PC-3 (cell line): ENCODE results near the gene IGFBP6. TPM values are rescaled to one million over a fixed set of nuclear protein-coding genes. Genes with fewer than 3 reads are reported as not detected.

Experiments
- ATAC-seq: fragments of 200-7000 bp; cut with Tn5 transposase; 2 replicates; pipeline ENCODE4 v1.9.1; 2020; ENCODE audit warnings: mild to moderate bottlenecking, moderate library complexity
- BruUV-seq: library from RNA; stranded (reverse); fragments of 400-500 nt; replicated peaks from 2 replicates; lab custom pipeline; 2021; lab: Mats Ljungman, UMichigan
- CTCF ChIA-PET: fragments of 300-600 bp; sonication (Branson Sonifier 250); formaldehyde crosslinking; loops from one replicate; lab custom pipeline; 2022; ENCODE audit warnings: antibody characterized with exemption; lab: Charles Lee
- POLR2A ChIA-PET: fragments of 300-600 bp; sonication (Branson Sonifier 250); formaldehyde crosslinking; loops from one replicate; lab custom pipeline; 2022; ENCODE audit warnings: antibody characterized with exemption; ENCODE audit not compliant: unreplicated experiment; lab: Charles Lee
- DNase-seq: peaks from one replicate; pipeline ENCODE4 v3.0.0-alpha.2; 2015
- H2AFZ ChIP-seq: fragments of 300-600 bp; sonication (generic); 2 replicates; pipeline ENCODE4 v1.6.0; 2016; ENCODE audit warnings: antibody characterized with exemption, low read length
- H3F3A ChIP-seq: fragments of 300-600 bp; sonication (generic); one replicate; pipeline ENCODE4 v1.6.0; 2017; ENCODE audit warnings: antibody characterized with exemption, low read length, control low read depth, mild to moderate bottlenecking; ENCODE audit not compliant: unreplicated experiment
- H3K27ac ChIP-seq: fragments of 300-600 bp; sonication (generic); 2 replicates; pipeline ENCODE4 v1.5.1; 2016; ENCODE audit warnings: mild to moderate bottlenecking, low read length
- H3K27me3 ChIP-seq: fragments of 300-600 bp; sonication (generic); 2 replicates; pipeline ENCODE4 v1.6.1; 2016; ENCODE audit warnings: low read length, mixed read lengths
- H3K36me3 ChIP-seq: fragments of 300-600 bp; sonication (generic); 2 replicates; pipeline ENCODE4 v1.6.1; 2016; ENCODE audit warnings: low read depth, mixed run types, low read length, mixed read lengths
- H3K4me1 ChIP-seq: fragments of 300-600 bp; sonication (generic); 2 replicates; pipeline ENCODE4 v1.5.1; 2016; ENCODE audit warnings: low read length; ENCODE audit not compliant: insufficient read depth
- H3K4me2 ChIP-seq: fragments of 300-600 bp; sonication (generic); 2 replicates; pipeline ENCODE4 v1.6.0; 2016; ENCODE audit warnings: low read length
- H3K4me3 ChIP-seq: fragments of 300-600 bp; sonication (generic); 2 replicates; pipeline ENCODE4 v1.5.1; 2016; ENCODE audit warnings: mild to moderate bottlenecking, low read length, mixed read lengths
- H3K79me2 ChIP-seq: fragments of 300-600 bp; sonication (generic); 2 replicates; pipeline ENCODE4 v1.6.1; 2017; ENCODE audit warnings: low read length, mixed read lengths
- H3K9ac ChIP-seq: fragments of 300-600 bp; sonication (generic); 2 replicates; pipeline ENCODE4 v1.6.0; 2016; ENCODE audit warnings: mild to moderate bottlenecking, low read length
- H3K9me2 ChIP-seq: fragments of 300-600 bp; sonication (generic); replicated peaks from 2 replicates; pipeline ENCODE4 v1.6.1; 2016; ENCODE audit warnings: mixed run types, low read length, mixed read lengths
- H3K9me3 ChIP-seq: fragments of 300-600 bp; sonication (generic); 2 replicates; pipeline ENCODE4 v1.6.1; 2016; ENCODE audit warnings: low read length, mixed read lengths
- H4K20me1 ChIP-seq: fragments of 300-600 bp; sonication (generic); 2 replicates; pipeline ENCODE4 v1.6.1; 2016; ENCODE audit warnings: low read length, mixed read lengths
- CTCF ChIP-seq: fragments of 300-600 bp; sonication (generic); conservative IDR thresholded peaks from 2 replicates; pipeline ENCODE4 v1.5.1; 2017; ENCODE audit warnings: antibody characterized with exemption, low read depth, mild to moderate bottlenecking, low read length
- EZH2 ChIP-seq: fragments of 300-600 bp; sonication (generic); IDR thresholded peaks from one replicate; pipeline ENCODE4 v1.6.1; 2017; ENCODE audit warnings: antibody characterized with exemption, mild to moderate bottlenecking, low read length; ENCODE audit not compliant: unreplicated experiment
- EZH2phosphoT487 ChIP-seq: fragments of 300-600 bp; sonication (generic); IDR thresholded peaks from 2 replicates; pipeline ENCODE4 v1.6.1; 2018; ENCODE audit warnings: mild to moderate bottlenecking, antibody characterized with exemption, low read length, borderline replicate concordance
- intact Hi-C: fragments of 100-400 bp; cut with micrococcal nuclease; formaldehyde crosslinking; loops from 2 replicates; pipeline ENCODE4 v1.9.0; 2023
- total RNA-seq: library from RNA; depleted of rRNA; stranded (reverse); fragments of >200 nt; gene quantifications from 2 replicates; pipeline ENCODE4 v1.2.3, GENCODE V29; 2014

IGFBP6 gene
- total RNA-seq, 1 experiment from 2014 or later = 256 TPM

DNA sequence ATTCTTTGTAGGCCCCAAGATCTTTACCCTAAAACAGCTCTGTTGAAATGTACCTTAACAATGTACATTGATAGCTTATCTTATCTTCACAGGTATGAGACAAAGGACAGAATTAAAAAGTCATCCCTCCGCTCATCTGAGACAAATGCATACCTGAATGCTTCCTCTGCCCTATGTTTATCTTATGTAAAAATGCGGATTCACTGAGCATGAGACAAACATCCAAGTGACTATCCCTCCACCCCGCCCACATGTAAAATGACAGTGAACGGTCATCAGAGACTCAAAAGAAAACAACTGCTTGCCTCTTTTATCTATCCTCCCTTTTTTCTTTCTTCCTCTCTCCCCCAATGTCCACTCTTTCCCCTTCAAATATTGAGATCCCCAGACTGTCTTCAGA lies 45.9 kb downstream of the IGFBP6 start:
- no peak for DNase-seq
- no peak overlapping the region for H3K9ac ChIP-seq
- TF ChIP-seq CTCF = no peak
- TF ChIP-seq EZH2 = no peak
- no peak for TF ChIP-seq EZH2phosphoT487
- H4K20me1 ChIP-seq = no peaks in the 10 kb centered on the region
- no TSS peak for BruUV-seq
- H3K9me3 ChIP-seq = no peaks in the 10 kb centered on the region
- H3K27ac ChIP-seq = no peak overlapping the region
- no peak overlapping the region for H3K4me3 ChIP-seq
- no peaks in the 10 kb centered on the region for H3K27me3 ChIP-seq
- ChIA-PET CTCF (no interaction called here), POLR2A (no interaction called here)
- intact Hi-C loops = no loop called here
- ATAC-seq = no peak
- no peaks in the 10 kb centered on the region for H3K9me2 ChIP-seq
- H3F3A ChIP-seq = no peaks in the 10 kb centered on the region
- H3K4me2 ChIP-seq = no peak overlapping the region
- no peaks in the 10 kb centered on the region for H3K4me1 ChIP-seq
- H2AFZ ChIP-seq = no peak overlapping the region
- no peaks in the 10 kb centered on the region for H3K36me3 ChIP-seq
- no peaks in the 10 kb centered on the region for H3K79me2 ChIP-seq

GRCh38 chr12:53145383-53146260 lies 48.2 kb downstream of the IGFBP6 start:
- DNase-seq = no peak
- H4K20me1 ChIP-seq = no peaks in the 10 kb centered on the region
- H3K4me1 ChIP-seq = no peaks in the 10 kb centered on the region
- no peaks in the 10 kb centered on the region for H3K79me2 ChIP-seq
- no peaks in the 10 kb centered on the region for H3K27me3 ChIP-seq
- H3K9me3 ChIP-seq = no peaks in the 10 kb centered on the region
- CTCF ChIA-PET = interaction anchor here (0.5 to 1.0 kb wide), 2 partner anchors 79 to 176 kb away, joined by 3 read pairs; partner anchors contain the start of gene AAAS
- H2AFZ ChIP-seq = no peak overlapping the region
- H3K9me2 ChIP-seq = no peaks in the 10 kb centered on the region
- no peak overlapping the region for H3K9ac ChIP-seq
- no TSS peak for BruUV-seq
- no peak overlapping the region for H3K4me3 ChIP-seq
- no peaks in the 10 kb centered on the region for H3K36me3 ChIP-seq
- no peak overlapping the region for H3K27ac ChIP-seq
- no peaks in the 10 kb centered on the region for H3F3A ChIP-seq
- POLR2A ChIA-PET = no interaction called here
- ATAC-seq = no peak
- no peak overlapping the region for H3K4me2 ChIP-seq
- intact Hi-C loops = no loop called here
- no peak for TF ChIP-seq EZH2
- TF ChIP-seq EZH2phosphoT487 = no peak
- TF ChIP-seq CTCF = no peak

DNA sequence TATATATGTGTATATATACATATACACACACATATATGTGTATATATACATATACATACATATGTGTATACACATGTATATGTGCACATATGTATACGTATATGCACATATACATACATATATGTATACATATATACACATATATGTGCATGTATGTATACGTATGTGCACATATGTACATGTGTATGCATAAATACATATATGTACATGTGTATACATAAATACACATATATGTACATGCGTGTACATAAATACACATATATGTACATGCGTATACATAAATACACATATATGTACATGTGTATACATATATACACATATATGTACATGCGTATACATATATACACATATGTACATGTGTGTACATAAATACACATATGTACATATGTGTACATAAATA lies 49.7 kb downstream of the IGFBP6 start:
- Histone ChIP-seq H2AFZ (no peak overlapping the region), H3K79me2 (no peaks in the 10 kb centered on the region), H3K27ac (no peak overlapping the region), H3K9ac (no peak overlapping the region), H3K27me3 (no peaks in the 10 kb centered on the region), H3F3A (no peaks in the 10 kb centered on the region), H3K4me3 (no peak overlapping the region), H3K4me1 (no peaks in the 10 kb centered on the region), H3K9me3 (no peaks in the 10 kb centered on the region), H3K9me2 (no peaks in the 10 kb centered on the region), H3K4me2 (no peak overlapping the region), H3K36me3 (no peaks in the 10 kb centered on the region), H4K20me1 (no peaks in the 10 kb centered on the region)
- DNase-seq = no peak
- no peak for ATAC-seq
- CTCF ChIA-PET = no interaction called here
- no peak for TF ChIP-seq CTCF
- TF ChIP-seq EZH2phosphoT487 = no peak
- no peak for TF ChIP-seq EZH2
- POLR2A ChIA-PET = no interaction called here
- no TSS peak for BruUV-seq
- intact Hi-C loops = no loop called here
